ENCODE measurements around the gene ANKS1A.
"Not testable (repeated sequence)": the region's sequence is repeated elsewhere in the genome, so short reads cannot be mapped to it uniquely, and the experiment has no call there.

GRCh38 chr6:34932202-34932601 is 43.1 kb downstream of the ANKS1A start:
- TF ChIP-seq CTCF (conservative IDR thresholded peaks at IDR 0.05; ENCODE audit: low read depth, low read length); EZH2 (IDR thresholded peaks at IDR 0.05; ENCODE audit: borderline replicate concordance, low read depth, low read length, poor library complexity, severe bottlenecking): not testable (repeated sequence)
